ENCODE data around the gene PIGQ.
"Not testable (repeated sequence)": the region's sequence is repeated elsewhere in the genome, so short reads cannot be mapped to it uniquely, and the experiment has no call there.

The PIGQ gene

GRCh38 chr16:593807-594206 is 24.0 kb downstream of the PIGQ start:
- H3K4me3 ChIP-seq (ENCODE audit: low read depth, low read length) = no peak overlapping the region; the same call in 1 of the 2 replicates
- no peak for TF ChIP-seq CTCF (IDR thresholded peaks at IDR 0.05; ENCODE audit: control insufficient read depth, extremely low read depth, insufficient read depth)

GRCh38 chr16:595094-595528 is 25.3 kb downstream of the PIGQ start:
- TF ChIP-seq CTCF (IDR thresholded peaks at IDR 0.05; ENCODE audit: control insufficient read depth, extremely low read depth, insufficient read depth) = no peak
- no peak overlapping the region for H3K4me3 ChIP-seq (ENCODE audit: low read depth, low read length)
- DNase-seq (ENCODE audit: low read depth) = no peak

More at GRCh38 chr16:593807-594206, 24.0 kb downstream of the PIGQ start:
- DNase-seq (ENCODE audit: low read depth) = no peak

- no peak for TF ChIP-seq CTCF (IDR thresholded peaks at IDR 0.05; ENCODE audit: control insufficient read depth, extremely low read depth, insufficient read depth)
- no peak for DNase-seq (ENCODE audit: low read depth)
- no peak overlapping the region for H3K4me3 ChIP-seq (ENCODE audit: low read depth, low read length)
Measured at GRCh38 chr16:595942-596735, 26.4 kb downstream of the PIGQ start.

- H3K4me3 ChIP-seq (ENCODE audit: low read depth, low read length) = no peak overlapping the region
- no peak for TF ChIP-seq CTCF (IDR thresholded peaks at IDR 0.05; ENCODE audit: control insufficient read depth, extremely low read depth, insufficient read depth)
- no peak for DNase-seq (ENCODE audit: low read depth)
Measured at GRCh38 chr16:596736-597060, 26.9 kb downstream of the PIGQ start.

GRCh38 chr16:597655-598054 is 27.9 kb downstream of the PIGQ start:
- H3K4me3 ChIP-seq (ENCODE audit: low read depth, low read length); DNase-seq (ENCODE audit: low read depth): not testable (repeated sequence)

- no peak for TF ChIP-seq CTCF (IDR thresholded peaks at IDR 0.05; ENCODE audit: control insufficient read depth, extremely low read depth, insufficient read depth)
Measured at GRCh38 chr16:598823-599739, 29.3 kb downstream of the PIGQ start.

GRCh38 chr16:600781-601180 is 31.0 kb downstream of the PIGQ start:
- DNase-seq (ENCODE audit: low read depth) = no peak
- no peak overlapping the region for H3K4me3 ChIP-seq (ENCODE audit: low read depth, low read length)
- peak; percentile 37 for TF ChIP-seq CTCF (IDR thresholded peaks at IDR 0.05; ENCODE audit: control insufficient read depth, extremely low read depth, insufficient read depth)

More at GRCh38 chr16:598823-599739, 29.3 kb downstream of the PIGQ start:
- DNase-seq (ENCODE audit: low read depth) = no peak
- no peak overlapping the region for H3K4me3 ChIP-seq (ENCODE audit: low read depth, low read length)

All from LNCaP clone FGC (cell line).